GM15510 (cell line): Measurements from ENCODE around the gene ERFL.

Experiments
- POLR2A ChIP-seq: IDR thresholded peaks from 3 replicates; pipeline ENCODE4 v1.6.1; 2011; ENCODE audit warnings: borderline replicate concordance; ENCODE audit not compliant: insufficient read length; ENCODE audit errors: extremely low read depth

Gene ERFL

DNA sequence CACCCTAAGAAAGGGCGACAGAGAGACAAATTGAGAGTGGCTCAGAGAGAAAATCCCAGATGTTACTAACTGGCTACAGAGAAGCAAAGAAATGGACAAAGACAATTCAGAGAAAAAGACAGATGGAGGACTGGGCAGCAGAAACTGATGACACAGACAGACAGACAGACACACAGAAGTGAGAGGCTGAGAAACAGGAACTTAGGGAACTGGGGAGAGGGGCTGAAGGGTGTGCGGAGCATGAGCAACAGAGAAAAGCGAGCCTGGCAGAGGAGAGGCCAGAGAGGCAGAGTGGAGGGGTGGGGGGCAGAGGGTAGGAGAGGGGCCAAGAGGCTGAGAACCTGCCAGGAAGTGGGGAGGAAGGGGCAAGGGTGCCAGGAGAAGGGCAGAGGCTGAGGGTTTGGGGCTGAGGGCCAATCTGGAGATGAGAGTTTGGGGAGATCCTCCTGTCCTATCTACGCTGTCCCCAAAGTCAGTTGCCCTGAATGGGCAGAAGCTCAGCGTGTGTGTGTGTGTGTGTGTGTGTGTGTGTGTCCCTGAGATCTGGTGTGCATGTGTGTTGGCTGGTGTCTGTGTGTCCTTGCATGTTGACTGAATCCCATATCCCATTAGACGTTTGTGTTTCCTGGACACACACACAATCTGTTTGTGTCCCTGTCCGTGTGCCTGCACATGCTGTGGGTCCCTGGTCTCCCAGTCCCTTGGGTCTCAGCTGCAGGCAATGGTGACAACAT, 5.6 kb upstream of the ERFL start:
- TF ChIP-seq POLR2A, result no peak

DNA sequence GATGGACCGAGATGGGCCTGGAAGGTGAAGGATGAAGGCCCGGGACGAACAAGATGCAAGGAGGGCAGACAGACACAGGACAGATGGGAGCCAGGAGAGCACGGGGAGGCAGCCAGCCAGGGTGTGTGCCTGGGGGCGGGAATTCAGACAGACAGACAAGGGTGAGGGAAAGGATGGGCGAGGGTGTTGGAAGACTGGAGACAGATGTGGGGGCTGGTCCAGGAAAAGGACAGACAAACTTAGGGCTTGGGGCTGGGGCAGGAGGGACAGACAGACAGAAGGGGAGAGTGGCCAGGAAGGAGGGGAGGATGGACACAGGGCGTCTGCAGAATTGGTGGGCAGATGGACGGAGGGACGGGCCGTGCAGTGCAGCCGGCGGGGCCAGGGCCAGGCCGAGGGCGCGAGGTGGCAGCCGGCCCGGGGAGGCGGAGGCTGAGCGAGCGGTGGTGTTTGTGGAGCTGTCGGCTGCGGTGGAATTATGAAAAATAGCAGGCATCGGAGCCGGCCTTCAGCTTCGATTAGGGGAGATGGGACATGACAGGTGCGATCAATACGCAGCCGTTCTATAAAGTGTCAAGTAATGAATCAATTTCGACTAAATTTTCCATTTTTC, 4.6 kb upstream of the ERFL start:
- no peak for TF ChIP-seq POLR2A

DNA sequence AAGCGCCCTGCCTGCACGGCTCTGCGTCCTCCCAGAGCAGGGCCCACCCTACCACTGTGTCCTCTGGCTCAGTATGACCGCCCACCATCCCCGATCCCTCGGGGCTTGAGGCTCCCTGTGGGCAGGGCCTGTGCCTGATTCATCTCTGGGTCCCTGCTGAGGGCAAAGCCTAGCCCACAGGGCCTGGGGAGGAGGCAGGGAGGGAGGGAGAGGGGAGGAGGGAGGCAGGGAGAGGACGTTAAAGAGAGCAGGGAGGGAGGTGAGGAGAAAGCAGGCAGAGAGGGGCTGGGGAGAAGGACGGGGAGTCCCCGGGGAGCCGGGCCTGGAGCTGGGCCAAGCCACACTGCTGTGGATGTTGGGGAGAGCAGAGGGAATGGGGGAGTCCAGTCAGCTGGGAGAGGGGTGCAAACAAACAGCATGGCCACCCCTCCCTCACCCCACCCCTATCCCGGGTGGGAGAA, 4.0 kb upstream of the ERFL start:
- TF ChIP-seq POLR2A, result no peak

DNA sequence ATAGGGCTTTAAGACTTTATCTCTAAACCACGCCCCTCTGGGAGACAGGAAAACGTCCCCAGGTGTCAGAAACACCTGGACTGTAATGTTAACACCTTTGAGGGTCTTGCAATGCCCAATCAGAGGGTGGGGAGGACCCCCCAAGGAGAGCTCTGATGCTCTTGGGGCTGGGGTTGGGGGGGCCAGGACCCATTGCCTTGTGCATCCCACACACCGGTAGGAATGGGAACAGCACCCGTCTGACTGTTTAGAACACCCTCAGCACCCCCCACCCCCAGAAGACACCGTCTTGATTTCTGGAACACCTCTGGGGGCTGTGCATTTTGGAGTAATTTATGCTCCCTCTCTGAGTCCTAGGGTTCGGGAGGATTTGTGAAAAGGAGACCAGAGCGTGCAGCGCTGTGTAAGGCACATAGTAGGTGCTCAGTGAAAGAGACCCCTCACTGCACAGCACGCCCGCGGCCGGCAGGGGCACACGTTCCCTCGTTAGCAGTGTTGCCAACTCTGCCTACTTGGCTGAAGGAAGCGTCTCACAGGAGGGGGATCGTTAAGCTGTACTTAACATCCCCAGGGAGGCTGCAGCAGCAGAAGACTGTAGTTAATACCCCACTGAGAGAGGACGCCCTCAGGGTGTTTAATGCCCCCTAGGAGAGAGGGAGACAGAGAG, 2.8 kb upstream of the ERFL start:
- TF ChIP-seq POLR2A, result no peak

DNA sequence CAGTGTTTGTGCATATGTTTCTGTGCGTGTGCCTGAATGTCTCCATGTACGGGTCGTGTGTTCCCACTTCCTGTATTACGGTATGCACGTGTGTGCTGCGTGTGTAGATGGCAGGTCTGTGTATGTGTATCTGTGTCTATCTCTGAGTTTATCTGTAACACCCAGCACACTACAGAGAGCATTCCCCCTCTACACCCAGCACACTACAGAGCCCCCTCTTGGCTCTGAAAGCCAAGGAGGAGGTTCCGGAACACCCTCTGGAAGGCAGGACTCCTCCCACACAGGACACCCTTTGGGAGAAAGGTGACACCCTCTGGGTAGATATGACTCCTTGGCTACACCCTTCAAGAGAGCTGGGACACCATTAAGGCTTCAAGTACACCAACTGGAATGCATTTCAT, 2.1 kb upstream of the ERFL start:
- TF ChIP-seq POLR2A, result no peak

DNA sequence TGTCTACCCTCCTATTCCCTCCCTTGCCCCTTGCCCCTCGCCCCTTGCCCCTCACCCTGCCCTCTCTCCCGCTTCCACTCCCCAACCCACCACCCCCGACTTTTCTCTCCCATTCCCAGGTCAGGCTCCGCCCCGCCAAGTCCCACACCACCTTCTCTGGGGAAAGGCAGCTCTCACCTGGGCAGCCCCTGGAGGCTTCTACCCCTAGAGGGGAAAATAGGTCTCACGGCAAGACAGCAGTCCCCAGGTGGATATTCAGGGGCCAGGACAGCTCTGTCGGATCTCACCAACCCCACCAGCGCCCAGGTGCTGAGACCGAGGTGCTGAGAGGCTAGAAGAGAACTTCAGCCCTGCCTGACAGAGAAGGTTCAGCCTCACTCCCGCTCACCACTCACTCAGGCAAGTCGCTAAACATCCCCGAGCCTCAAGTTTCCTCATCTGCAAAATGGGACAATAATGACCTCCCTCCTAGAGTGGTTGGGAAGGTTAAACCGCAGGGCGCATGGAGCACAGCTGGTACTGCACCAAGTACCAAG, 1.4 kb upstream of the ERFL start:
- no peak for TF ChIP-seq POLR2A

- no peak for TF ChIP-seq POLR2A
These were observed 696 bp upstream of the ERFL start for GRCh38 chr19:41928754-41929535.

GRCh38 chr19:41927497-41928192, 604 bp downstream of the ERFL start:
- no peak for TF ChIP-seq POLR2A

- no peak for TF ChIP-seq POLR2A
These were observed 1.3 kb downstream of the ERFL start for GRCh38 chr19:41926763-41927496.

GRCh38 chr19:41926028-41926762, 2.1 kb downstream of the ERFL start:
- TF ChIP-seq POLR2A, result no peak

- no peak for TF ChIP-seq POLR2A
These were observed 2.8 kb downstream of the ERFL start for GRCh38 chr19:41925208-41926003.
